GM19455 (cell line): ENCODE results near the gene ATIC.

Source experiments
- ATAC-seq: cut with Tn5 transposase; IDR thresholded peaks from one replicate; pipeline ENCODE4 v1.9.1; 2021; ENCODE audit not compliant: unreplicated experiment

ATIC gene

GRCh38 chr2:215374642-215375466, 63.0 kb downstream of the ATIC start:
- no peak for ATAC-seq

DNA sequence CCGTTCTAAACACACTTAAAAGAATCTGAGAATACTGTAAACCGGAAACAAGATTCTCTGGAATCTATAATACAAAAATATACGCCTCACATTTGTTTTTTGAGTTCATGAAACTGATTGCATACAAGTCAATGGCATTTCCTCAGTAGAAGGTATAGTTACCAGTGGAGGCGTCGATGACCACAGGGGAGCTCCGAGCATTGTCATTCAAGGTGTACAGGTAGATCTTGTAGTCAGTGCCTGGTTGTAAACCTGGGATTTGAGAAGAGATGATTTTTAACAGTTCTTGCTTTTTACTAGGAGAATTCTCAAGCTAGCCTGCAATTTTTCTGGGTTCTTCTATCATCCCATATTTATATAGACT, 63.6 kb downstream of the ATIC start:
- ATAC-seq: no peak

DNA sequence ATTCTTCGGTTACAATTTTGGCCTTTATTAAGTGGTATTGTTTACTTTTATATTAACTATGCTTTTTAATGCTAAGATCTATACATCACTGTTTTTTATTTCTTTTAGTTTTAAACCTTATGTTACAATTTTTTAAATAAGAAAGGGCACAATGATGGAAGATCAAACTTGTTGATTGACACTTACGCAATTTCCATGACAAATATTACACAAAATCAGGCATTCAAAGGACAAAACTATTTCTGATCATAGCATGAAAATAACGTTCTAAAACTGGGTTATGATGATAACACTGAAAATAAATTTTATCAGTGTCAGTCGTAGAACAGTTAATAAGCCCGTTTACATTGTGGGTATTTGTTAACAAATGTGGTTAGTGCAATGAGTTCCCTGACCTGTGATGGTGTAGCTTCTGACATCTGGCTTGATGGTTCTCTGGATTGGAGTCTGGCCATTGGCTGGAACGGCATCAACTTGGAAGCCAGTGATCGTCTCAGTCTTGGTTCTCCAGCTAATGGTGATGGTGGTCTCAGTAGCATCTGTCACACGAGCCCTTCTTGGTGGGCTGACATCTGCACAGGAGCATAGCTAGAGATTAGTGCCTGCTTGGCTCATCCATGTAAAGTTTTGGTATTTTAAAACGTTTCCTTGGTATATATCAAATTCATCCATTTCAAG, 64.4 kb downstream of the ATIC start:
- no peak for ATAC-seq

DNA sequence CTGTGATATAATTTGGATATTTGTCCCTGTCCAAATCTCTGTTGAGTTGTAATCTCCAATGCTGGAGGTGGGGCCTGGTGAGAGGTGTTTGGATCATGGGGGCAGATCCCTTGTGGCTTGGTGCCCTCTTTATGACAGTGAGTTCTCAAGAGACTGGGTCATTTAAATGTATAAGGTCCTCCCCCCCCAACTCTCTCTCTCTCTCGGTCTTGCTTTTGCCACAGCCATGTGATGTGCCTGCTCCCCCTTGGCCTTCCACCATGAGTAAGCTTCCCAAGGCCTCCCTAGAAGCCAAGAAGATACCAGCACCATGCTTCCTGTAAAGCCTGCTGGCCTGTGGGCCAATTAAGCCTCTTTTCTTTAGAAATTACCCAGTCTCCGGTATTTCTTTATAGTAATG, 65.4 kb downstream of the ATIC start:
- no peak for ATAC-seq

GRCh38 chr2:215378045-215378444, 66.2 kb downstream of the ATIC start:
- ATAC-seq: no peak

DNA sequence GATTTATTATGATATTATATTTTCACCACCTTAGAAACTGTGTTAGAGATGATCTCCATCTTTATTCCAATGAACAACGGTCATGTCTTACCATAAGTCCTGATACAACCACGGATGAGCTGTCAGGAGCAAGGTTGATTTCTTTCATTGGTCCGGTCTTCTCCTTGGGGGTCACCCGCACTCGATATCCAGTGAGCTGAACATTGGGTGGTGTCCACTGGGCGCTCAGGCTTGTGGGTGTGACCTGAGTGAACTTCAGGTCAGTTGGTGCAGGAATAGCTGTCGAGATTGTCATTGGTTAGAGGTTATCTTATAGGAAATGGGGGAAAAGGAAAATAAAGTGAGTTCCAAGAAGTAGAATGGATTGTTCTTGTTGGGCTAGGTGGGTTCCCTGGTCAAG, 67.2 kb downstream of the ATIC start:
- ATAC-seq: no peak

GRCh38 chr2:215379948-215380347, 68.1 kb downstream of the ATIC start:
- no peak for ATAC-seq

DNA sequence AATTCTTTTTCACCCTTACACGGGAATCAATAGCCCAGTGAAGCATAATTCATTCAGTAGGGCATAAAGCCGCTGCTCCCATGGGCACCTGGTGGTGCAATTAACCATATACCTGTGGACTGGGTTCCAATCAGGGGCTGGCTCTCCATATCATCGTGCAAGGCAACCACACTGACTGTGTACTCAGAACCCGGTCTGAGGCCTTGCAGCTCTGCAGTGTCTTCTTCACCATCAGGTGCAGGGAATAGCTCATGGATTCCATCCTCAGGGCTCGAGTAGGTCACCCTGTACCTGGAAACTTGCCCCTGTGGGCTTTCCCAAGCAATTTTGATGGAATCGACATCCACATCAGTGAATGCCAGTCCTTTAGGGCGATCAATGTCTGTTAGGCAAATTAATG, 68.8 kb downstream of the ATIC start:
- ATAC-seq: no peak

- no peak for ATAC-seq
These were observed 70.2 kb downstream of the ATIC start for GRCh38 chr2:215382011-215382410.

DNA sequence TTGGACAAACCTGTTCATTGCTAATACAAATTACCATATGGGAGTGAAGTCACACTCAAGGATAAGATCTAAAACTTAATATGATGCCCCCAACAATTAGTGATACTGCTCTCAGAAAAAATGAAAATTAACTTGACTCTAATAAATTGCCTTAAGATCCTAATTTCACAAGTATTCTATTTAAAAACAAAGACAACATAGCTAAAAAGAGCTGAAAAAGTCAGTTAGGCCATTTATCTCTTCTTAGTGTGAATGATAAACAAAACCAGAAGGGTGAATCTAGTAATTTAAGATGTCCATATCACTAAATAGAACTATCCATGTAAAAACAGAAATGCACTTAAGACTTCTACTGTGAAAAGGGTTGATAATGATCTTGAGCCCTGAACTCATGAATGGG, 70.6 kb downstream of the ATIC start:
- ATAC-seq: no peak

GRCh38 chr2:215383652-215384279, 71.9 kb downstream of the ATIC start:
- no peak for ATAC-seq

DNA sequence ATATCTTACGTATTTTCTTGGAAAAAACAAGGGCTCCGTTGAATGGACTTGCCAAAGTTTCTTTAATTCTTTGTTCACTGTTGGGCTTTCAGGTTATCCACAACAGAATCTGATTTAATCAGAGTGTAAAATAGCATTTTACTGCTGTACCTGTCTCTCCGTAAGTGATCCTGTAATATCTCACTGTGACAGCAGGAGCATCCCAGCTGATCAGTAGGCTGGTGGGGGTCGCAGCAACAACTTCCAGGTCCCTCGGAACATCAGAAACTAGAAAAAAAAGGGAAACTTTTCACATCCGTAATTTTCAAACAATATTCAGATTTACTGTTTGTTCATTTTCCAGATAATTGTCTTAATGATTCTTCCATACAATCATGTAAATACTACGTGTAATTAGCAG, 72.9 kb downstream of the ATIC start:
- no peak for ATAC-seq

- no peak for ATAC-seq
These were observed 74.7 kb downstream of the ATIC start for GRCh38 chr2:215386566-215386965.

- ATAC-seq: no peak
These were observed 76.3 kb downstream of the ATIC start for GRCh38 chr2:215388002-215388728.

GRCh38 chr2:215390550-215390913, 78.7 kb downstream of the ATIC start:
- ATAC-seq: no peak

DNA sequence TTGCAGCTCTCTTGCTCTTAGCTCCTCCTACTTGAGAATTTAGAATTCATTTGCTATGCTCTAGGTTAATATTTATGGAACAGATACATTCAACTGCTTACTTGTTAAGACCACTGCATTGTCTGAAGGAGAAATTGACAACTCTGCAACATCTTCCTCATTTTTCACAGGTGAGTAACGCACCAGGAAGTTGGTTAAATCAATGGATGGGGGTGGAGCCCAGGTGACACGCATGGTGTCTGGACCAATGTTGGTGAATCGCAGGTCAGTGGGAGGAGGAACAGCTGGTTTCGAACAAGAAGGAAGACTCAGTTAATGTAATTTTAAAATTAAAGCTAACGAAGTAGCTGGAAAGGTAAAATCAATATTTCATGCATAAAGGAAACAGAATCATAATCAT, 79.7 kb downstream of the ATIC start:
- ATAC-seq: no peak

GRCh38 chr2:215392164-215392563, 80.3 kb downstream of the ATIC start:
- no peak for ATAC-seq

DNA sequence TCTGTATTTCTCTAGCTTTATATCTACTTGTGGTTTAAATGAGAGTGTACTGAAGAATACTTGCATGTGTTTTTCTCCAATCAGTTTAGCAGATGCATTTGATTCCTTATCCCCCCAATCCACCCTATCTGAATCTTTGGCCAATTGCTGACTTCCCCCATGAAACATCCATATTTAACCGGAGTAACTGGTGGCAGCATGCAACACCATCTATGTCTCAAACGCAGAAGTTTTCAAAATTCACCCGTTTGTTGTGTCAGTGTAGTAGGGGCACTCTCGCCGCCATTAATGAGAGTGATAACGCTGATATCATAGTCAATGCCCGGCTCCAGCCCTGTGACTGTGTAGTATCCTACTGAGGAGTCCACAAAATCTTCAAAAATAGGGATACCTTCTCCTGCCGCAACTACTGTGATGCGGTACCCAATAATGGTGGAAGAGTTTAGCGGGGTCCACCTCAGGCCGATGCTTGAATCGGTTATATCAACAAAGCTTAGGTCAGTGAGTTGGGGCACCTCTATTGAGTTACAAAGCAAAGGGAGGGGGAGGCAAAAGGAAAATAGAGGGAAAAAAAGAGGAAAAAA, 80.9 kb downstream of the ATIC start:
- ATAC-seq: no peak

GRCh38 chr2:215394102-215394805, 82.4 kb downstream of the ATIC start:
- ATAC-seq: no peak

- no peak for ATAC-seq
These were observed 84.0 kb downstream of the ATIC start for GRCh38 chr2:215395687-215396460.
